ENCODE data around the gene RBM39. TPM values are rescaled to one million over a fixed set of nuclear protein-coding genes. Genes with fewer than 3 reads are reported as not detected.

The RBM39 gene
- total and polyA plus RNA-seq, 9 of the 15 experiments (the other 6 are each of a cell fraction or from before 2014, with no cell fraction given) = 143 to 319 (median 228) TPM

DNA sequence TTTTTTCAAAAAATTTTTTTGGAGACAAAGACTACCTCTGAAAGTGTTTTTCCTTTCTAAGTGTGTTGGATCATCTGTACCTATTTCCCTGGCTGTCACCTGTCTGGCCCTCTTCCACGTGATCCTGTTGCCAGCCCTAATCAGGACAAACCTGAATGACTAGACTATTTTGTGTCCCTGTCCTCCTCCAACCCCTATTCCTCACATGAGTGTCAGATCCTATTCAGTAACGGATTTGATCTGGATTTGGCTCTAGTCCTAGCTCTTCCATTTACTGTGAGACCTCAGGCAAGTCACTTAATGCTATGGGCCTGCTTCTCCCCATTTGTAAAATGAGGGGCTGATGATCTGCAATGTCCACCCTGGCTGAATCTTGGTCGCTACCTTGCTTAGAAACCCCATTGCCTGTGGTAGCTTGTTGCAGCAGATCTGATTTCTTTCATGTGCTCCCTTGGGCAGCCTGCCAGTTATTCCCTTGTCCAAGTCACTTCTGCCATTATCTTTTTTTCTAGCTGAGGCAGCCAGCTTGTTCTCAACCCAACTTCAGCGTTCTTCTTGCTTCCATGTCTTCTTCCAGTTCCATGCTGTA, 34.5 kb upstream of the RBM39 start (continued):
- TF ChIP-seq, protein P1, sequence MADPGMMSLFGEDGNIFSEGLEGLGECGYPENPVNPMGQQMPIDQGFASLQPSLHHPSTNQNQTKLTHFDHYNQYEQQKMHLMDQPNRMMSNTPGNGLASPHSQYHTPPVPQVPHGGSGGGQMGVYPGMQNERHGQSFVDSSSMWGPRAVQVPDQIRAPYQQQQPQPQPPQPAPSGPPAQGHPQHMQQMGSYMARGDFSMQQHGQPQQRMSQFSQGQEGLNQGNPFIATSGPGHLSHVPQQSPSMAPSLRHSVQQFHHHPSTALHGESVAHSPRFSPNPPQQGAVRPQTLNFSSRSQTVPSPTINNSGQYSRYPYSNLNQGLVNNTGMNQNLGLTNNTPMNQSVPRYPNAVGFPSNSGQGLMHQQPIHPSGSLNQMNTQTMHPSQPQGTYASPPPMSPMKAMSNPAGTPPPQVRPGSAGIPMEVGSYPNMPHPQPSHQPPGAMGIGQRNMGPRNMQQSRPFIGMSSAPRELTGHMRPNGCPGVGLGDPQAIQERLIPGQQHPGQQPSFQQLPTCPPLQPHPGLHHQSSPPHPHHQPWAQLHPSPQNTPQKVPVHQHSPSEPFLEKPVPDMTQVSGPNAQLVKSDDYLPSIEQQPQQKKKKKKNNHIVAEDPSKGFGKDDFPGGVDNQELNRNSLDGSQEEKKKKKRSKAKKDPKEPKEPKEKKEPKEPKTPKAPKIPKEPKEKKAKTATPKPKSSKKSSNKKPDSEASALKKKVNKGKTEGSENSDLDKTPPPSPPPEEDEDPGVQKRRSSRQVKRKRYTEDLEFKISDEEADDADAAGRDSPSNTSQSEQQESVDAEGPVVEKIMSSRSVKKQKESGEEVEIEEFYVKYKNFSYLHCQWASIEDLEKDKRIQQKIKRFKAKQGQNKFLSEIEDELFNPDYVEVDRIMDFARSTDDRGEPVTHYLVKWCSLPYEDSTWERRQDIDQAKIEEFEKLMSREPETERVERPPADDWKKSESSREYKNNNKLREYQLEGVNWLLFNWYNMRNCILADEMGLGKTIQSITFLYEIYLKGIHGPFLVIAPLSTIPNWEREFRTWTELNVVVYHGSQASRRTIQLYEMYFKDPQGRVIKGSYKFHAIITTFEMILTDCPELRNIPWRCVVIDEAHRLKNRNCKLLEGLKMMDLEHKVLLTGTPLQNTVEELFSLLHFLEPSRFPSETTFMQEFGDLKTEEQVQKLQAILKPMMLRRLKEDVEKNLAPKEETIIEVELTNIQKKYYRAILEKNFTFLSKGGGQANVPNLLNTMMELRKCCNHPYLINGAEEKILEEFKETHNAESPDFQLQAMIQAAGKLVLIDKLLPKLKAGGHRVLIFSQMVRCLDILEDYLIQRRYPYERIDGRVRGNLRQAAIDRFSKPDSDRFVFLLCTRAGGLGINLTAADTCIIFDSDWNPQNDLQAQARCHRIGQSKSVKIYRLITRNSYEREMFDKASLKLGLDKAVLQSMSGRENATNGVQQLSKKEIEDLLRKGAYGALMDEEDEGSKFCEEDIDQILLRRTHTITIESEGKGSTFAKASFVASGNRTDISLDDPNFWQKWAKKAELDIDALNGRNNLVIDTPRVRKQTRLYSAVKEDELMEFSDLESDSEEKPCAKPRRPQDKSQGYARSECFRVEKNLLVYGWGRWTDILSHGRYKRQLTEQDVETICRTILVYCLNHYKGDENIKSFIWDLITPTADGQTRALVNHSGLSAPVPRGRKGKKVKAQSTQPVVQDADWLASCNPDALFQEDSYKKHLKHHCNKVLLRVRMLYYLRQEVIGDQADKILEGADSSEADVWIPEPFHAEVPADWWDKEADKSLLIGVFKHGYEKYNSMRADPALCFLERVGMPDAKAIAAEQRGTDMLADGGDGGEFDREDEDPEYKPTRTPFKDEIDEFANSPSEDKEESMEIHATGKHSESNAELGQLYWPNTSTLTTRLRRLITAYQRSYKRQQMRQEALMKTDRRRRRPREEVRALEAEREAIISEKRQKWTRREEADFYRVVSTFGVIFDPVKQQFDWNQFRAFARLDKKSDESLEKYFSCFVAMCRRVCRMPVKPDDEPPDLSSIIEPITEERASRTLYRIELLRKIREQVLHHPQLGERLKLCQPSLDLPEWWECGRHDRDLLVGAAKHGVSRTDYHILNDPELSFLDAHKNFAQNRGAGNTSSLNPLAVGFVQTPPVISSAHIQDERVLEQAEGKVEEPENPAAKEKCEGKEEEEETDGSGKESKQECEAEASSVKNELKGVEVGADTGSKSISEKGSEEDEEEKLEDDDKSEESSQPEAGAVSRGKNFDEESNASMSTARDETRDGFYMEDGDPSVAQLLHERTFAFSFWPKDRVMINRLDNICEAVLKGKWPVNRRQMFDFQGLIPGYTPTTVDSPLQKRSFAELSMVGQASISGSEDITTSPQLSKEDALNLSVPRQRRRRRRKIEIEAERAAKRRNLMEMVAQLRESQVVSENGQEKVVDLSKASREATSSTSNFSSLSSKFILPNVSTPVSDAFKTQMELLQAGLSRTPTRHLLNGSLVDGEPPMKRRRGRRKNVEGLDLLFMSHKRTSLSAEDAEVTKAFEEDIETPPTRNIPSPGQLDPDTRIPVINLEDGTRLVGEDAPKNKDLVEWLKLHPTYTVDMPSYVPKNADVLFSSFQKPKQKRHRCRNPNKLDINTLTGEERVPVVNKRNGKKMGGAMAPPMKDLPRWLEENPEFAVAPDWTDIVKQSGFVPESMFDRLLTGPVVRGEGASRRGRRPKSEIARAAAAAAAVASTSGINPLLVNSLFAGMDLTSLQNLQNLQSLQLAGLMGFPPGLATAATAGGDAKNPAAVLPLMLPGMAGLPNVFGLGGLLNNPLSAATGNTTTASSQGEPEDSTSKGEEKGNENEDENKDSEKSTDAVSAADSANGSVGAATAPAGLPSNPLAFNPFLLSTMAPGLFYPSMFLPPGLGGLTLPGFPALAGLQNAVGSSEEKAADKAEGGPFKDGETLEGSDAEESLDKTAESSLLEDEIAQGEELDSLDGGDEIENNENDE (IDR thresholded peaks at IDR 0.05; ENCODE audit: low read depth, low read length) = no peak
- TF ChIP-seq NR2C1 (IDR thresholded peaks at IDR 0.05) (no peak), NR2C1 (tag; IDR thresholded peaks at IDR 0.05) (no peak), NFE2 (IDR thresholded peaks at IDR 0.05; ENCODE audit: low read depth) (peak; percentile 86), TCF3 (CRISPR knock-in tag; IDR thresholded peaks at IDR 0.05) (no peak), SMARCE1 (IDR thresholded peaks at IDR 0.05) (peak; percentile 50; the same call in 1 of the 2 replicates), MYC (IDR thresholded peaks at IDR 0.05; ENCODE audit: low read depth, low read length) (peak; percentile 68; the same call in 1 of the 2 replicates), MYC (CRISPR knock-in tag; IDR thresholded peaks at IDR 0.05; ENCODE audit: borderline replicate concordance, low read depth) (no peak), KDM1A (IDR thresholded peaks at IDR 0.05) (peak; percentile 51 to 71; a peak in 3 of 4 replicates), SRSF9 (IDR thresholded peaks at IDR 0.05; ENCODE audit: borderline replicate concordance, low read depth, low read length) (no peak), FOXK2 (conservative IDR thresholded peaks at IDR 0.05 in 1 of 2, IDR thresholded peaks at IDR 0.05 in 1 of 2; ENCODE audit: low read depth in 2 of 2) (peak in 1 of 2 experiments; percentile 31; a peak in 1 of 4 replicates), ZNF263 (CRISPR knock-in tag; IDR thresholded peaks at IDR 0.05; ENCODE audit: borderline replicate concordance) (peak; percentile 12; the same call in 1 of the 2 replicates), SMAD1 (IDR thresholded peaks at IDR 0.05; ENCODE audit: low read depth, low read length, partially characterized antibody) (no peak), C11orf30 (IDR thresholded peaks at IDR 0.05; ENCODE audit: low read depth) (peak; percentile 77), SNRNP70 (optimal IDR thresholded peaks at IDR 0.05; ENCODE audit: low read depth, low read length) (no peak), TBL1XR1 (IDR thresholded peaks at IDR 0.05; ENCODE audit: low read length in 2 of 2) (no peak)
- TF ChIP-seq, protein P2, sequence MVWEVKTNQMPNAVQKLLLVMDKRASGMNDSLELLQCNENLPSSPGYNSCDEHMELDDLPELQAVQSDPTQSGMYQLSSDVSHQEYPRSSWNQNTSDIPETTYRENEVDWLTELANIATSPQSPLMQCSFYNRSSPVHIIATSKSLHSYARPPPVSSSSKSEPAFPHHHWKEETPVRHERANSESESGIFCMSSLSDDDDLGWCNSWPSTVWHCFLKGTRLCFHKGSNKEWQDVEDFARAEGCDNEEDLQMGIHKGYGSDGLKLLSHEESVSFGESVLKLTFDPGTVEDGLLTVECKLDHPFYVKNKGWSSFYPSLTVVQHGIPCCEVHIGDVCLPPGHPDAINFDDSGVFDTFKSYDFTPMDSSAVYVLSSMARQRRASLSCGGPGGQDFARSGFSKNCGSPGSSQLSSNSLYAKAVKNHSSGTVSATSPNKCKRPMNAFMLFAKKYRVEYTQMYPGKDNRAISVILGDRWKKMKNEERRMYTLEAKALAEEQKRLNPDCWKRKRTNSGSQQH (CRISPR knock-in tag; IDR thresholded peaks at IDR 0.05) = no peak
